ENCODE results near the gene DPY19L1.
"Not testable (repeated sequence)": the region's sequence is repeated elsewhere in the genome, so short reads cannot be mapped to it uniquely, and the experiment has no call there.

Gene DPY19L1

GRCh38 chr7:34988442-34989125 is 48.7 kb downstream of the DPY19L1 start:
- not testable (repeated sequence) for DNase-seq (ENCODE audit: low read depth in 3 of 3)

- not testable (repeated sequence) for DNase-seq (ENCODE audit: low read depth in 3 of 3)
Observed at GRCh38 chr7:34985155-34985554, 52.1 kb downstream of the DPY19L1 start.

GRCh38 chr7:34984140-34984539 is 53.1 kb downstream of the DPY19L1 start:
- DNase-seq (ENCODE audit: low read depth in 3 of 3) = not testable (repeated sequence)

GRCh38 chr7:34982371-34983019 is 54.8 kb downstream of the DPY19L1 start:
- DNase-seq (ENCODE audit: low read depth in 3 of 3) = no peak

GRCh38 chr7:34979124-34979523 is 58.2 kb downstream of the DPY19L1 start:
- DNase-seq (ENCODE audit: low read depth in 3 of 3) = not testable (repeated sequence)

- DNase-seq (ENCODE audit: low read depth in 3 of 3) = no peak
Observed at GRCh38 chr7:34973400-34973760, 63.9 kb downstream of the DPY19L1 start.

GRCh38 chr7:34972739-34973399 is 64.4 kb downstream of the DPY19L1 start:
- DNase-seq (ENCODE audit: low read depth in 3 of 3) = not testable (repeated sequence)

GRCh38 chr7:34967818-34968217 is 69.5 kb downstream of the DPY19L1 start:
- not testable (repeated sequence) for DNase-seq (ENCODE audit: low read depth in 3 of 3)

- not testable (repeated sequence) for DNase-seq (ENCODE audit: low read depth in 3 of 3)
Observed at GRCh38 chr7:34966504-34966903, 70.8 kb downstream of the DPY19L1 start.

- DNase-seq (ENCODE audit: low read depth in 3 of 3) = no peak
Observed at GRCh38 chr7:34958021-34958420, 79.3 kb downstream of the DPY19L1 start.

- no peak for DNase-seq (ENCODE audit: low read depth in 3 of 3)
Observed at GRCh38 chr7:34952822-34953221, 84.5 kb downstream of the DPY19L1 start.

GRCh38 chr7:34949361-34949760 is 87.9 kb downstream of the DPY19L1 start:
- DNase-seq (ENCODE audit: low read depth in 3 of 3) = no peak

- not testable (repeated sequence) for DNase-seq (ENCODE audit: low read depth in 3 of 3)
Observed at GRCh38 chr7:34947427-34947826, 89.9 kb downstream of the DPY19L1 start.

- DNase-seq (ENCODE audit: low read depth in 3 of 3) = no peak
Observed at GRCh38 chr7:34946486-34946885, 90.8 kb downstream of the DPY19L1 start.

- not testable (repeated sequence) for DNase-seq (ENCODE audit: low read depth in 3 of 3)
Observed at GRCh38 chr7:34945894-34946477, 91.3 kb downstream of the DPY19L1 start.

- DNase-seq (ENCODE audit: low read depth in 3 of 3) = no peak
Observed at GRCh38 chr7:34939175-34939574, 98.1 kb downstream of the DPY19L1 start.

GRCh38 chr7:34935735-34936165 is 101.5 kb downstream of the DPY19L1 start:
- not testable (repeated sequence) for DNase-seq (ENCODE audit: low read depth in 3 of 3)

- no peak for DNase-seq (ENCODE audit: low read depth in 3 of 3)
Observed at GRCh38 chr7:34931739-34932138, 105.5 kb downstream of the DPY19L1 start.

GRCh38 chr7:34929783-34930182 is 107.5 kb downstream of the DPY19L1 start:
- DNase-seq (ENCODE audit: low read depth in 3 of 3) = not testable (repeated sequence)

GRCh38 chr7:34928560-34928959 is 108.7 kb downstream of the DPY19L1 start:
- no peak for DNase-seq (ENCODE audit: low read depth in 3 of 3)

- peak; percentile 14 to 42 (median 18) for DNase-seq (ENCODE audit: low read depth in 3 of 3)
Observed at GRCh38 chr7:34928052-34928451, 109.2 kb downstream of the DPY19L1 start.

- DNase-seq (ENCODE audit: low read depth in 3 of 3) = not testable (repeated sequence)
Observed at GRCh38 chr7:34920470-34920869, 116.8 kb downstream of the DPY19L1 start.

Measured in stimulated activated CD4-positive, alpha-beta T cell treated with anti-CD3 and anti-CD28 coated beads, TNF-alpha, amount 100 ng/mL, for 24 hours (primary cell).